K562 (cell line): ENCODE data around the gene SYNE1. TPM values are rescaled to one million over a fixed set of nuclear protein-coding genes. Genes with fewer than 3 reads are reported as not detected.

Source experiments
- BCOR ChIP-seq: fragments of 450-650 bp; IDR thresholded peaks from 2 replicates; pipeline ENCODE4 v1.6.1; 2016
- FOS ChIP-seq: IDR thresholded peaks from 3 replicates; pipeline ENCODE4 v1.6.1; 2011; ENCODE audit not compliant: insufficient read length; ENCODE audit errors: extremely low read depth
- GATAD2B ChIP-seq: fragments of 450-650 bp; IDR thresholded peaks from 2 replicates; pipeline ENCODE4 v1.6.1; 2017; ENCODE audit warnings: mild to moderate bottlenecking, borderline replicate concordance
- NCOA2 ChIP-seq, 2 experiments: fragments of 450-650 bp; IDR thresholded peaks; 2 replicates each; pipeline ENCODE4 v1.6.1; 2018; ENCODE audit warnings: mild to moderate bottlenecking in 2 of 2, moderate library complexity in 1 of 2; ENCODE audit not compliant: partially characterized antibody in 2 of 2
- PHF20 ChIP-seq: fragments of 450-650 bp; IDR thresholded peaks from 2 replicates; pipeline ENCODE4 v1.6.1; 2018; ENCODE audit not compliant: partially characterized antibody
- ZFX ChIP-seq: sonication (generic); formaldehyde crosslinking; IDR thresholded peaks from 2 replicates; pipeline ENCODE4 v1.8.0; 2022; ENCODE audit warnings: mild to moderate bottlenecking, missing genetic modification reagents, moderate library complexity
- polyA plus RNA-seq, 8 experiments: library from polyadenylated mRNA; depleted of rRNA in 4 of 8; stranded (reverse) in 5 of 8; unstranded in 3 of 8; fragments of >200 nt; fragmentation: Nextera tagmentation in 2 of 8; fragmentation: Illumina TruSeq in 1 of 8; extraction: Ambion mirVana in 2 of 8; extraction: Trizol in 1 of 8; gene quantifications; 2 replicates each; pipeline versions ENCODE4 v1.2.1 to v1.2.3, GENCODE V29; 2011 to 2014; ENCODE audit warnings: inconsistent platforms in 1 of 8, missing spikeins in 1 of 8
- total RNA-seq, 7 experiments: library from RNA; depleted of rRNA in 6 of 7; stranded (reverse); fragments of >200 nt in 6 of 7; fragmentation: Illumina TruSeq in 2 of 7; extraction: Trizol in 2 of 7; gene quantifications; 2 replicates each; pipeline versions ENCODE4 v1.2.1 to v1.2.3, GENCODE V29; 2011 to 2021; ENCODE audit warnings: low replicate concordance in 1 of 7
- TF ChIP-seq, protein P1 (sequence below): fragments of 150-350 bp; conservative IDR thresholded peaks from 2 replicates; pipeline ENCODE4 v1.6.1; 2014; ENCODE audit warnings: low read length
- TF ChIP-seq, protein P2 (sequence below): IDR thresholded peaks from 2 replicates; pipeline ENCODE4 v1.6.1; 2014; ENCODE audit warnings: antibody characterized with exemption
- TF ChIP-seq, protein P3 (sequence below): fragments of 250-450 bp; sonication (Bioruptor Pico); IDR thresholded peaks from 2 replicates; pipeline ENCODE4 v1.9.0; 2021; ENCODE audit warnings: mild to moderate bottlenecking, inconsistent platforms

SYNE1 gene
- total and polyA plus RNA-seq, 9 of the 15 experiments (the other 6 are each of a cell fraction or from before 2014, with no cell fraction given) = under 0.01 to 0.42 (median 0.08) TPM; not detected in 1

DNA sequence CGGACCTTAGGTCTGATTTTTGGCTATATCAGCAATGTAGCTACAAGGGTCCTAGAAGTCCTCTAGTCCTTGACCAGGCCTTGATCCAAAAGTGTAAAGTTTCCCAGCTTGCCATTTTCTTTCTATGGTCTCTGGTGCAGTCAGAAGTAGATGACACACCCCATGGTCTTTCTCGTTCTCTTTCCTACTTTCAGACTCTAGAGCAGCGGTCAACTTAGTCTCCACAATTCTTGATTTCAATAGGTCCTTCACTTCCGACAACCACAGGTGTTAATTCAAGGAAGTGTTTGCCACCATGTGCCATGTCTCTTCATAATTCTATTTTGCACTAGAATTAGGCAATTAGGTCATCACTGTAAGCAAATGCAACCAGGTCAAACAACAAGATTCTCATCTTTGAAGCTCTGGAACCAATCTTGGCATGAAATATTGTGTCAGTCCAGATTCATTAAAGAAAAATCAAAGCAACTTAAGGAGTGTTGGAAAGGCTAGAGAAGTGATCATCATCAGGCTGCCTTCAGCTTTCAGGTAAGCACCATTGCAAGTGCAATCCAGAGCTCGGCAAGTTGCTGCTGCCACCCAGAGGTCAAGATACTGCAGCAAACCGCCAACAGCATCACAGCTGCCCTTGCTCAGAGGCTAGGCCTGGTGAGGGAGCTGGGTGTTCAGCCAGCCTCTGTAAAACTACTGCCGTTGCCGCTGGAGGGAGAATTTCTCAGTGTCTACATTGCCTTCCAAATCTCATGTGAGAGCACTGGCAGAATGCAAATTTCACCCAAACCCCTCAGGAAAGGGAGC is 5.6 kb upstream of the SYNE1 start (continued):
- TF ChIP-seq, protein P1, sequence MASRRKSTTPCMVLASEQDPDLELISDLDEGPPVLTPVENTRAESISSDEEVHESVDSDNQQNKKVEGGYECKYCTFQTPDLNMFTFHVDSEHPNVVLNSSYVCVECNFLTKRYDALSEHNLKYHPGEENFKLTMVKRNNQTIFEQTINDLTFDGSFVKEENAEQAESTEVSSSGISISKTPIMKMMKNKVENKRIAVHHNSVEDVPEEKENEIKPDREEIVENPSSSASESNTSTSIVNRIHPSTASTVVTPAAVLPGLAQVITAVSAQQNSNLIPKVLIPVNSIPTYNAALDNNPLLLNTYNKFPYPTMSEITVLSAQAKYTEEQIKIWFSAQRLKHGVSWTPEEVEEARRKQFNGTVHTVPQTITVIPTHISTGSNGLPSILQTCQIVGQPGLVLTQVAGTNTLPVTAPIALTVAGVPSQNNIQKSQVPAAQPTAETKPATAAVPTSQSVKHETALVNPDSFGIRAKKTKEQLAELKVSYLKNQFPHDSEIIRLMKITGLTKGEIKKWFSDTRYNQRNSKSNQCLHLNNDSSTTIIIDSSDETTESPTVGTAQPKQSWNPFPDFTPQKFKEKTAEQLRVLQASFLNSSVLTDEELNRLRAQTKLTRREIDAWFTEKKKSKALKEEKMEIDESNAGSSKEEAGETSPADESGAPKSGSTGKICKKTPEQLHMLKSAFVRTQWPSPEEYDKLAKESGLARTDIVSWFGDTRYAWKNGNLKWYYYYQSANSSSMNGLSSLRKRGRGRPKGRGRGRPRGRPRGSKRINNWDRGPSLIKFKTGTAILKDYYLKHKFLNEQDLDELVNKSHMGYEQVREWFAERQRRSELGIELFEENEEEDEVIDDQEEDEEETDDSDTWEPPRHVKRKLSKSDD = no peak
- TF ChIP-seq PHF20 (no peak), BCOR (no peak), GATAD2B (no peak), ZFX (CRISPR knock-in tag) (no peak), NCOA2 (IDR thresholded peaks at IDR 0.05; ENCODE audit: partially characterized antibody in 2 of 2) (no peak), FOS (no peak)
- TF ChIP-seq, protein P2, sequence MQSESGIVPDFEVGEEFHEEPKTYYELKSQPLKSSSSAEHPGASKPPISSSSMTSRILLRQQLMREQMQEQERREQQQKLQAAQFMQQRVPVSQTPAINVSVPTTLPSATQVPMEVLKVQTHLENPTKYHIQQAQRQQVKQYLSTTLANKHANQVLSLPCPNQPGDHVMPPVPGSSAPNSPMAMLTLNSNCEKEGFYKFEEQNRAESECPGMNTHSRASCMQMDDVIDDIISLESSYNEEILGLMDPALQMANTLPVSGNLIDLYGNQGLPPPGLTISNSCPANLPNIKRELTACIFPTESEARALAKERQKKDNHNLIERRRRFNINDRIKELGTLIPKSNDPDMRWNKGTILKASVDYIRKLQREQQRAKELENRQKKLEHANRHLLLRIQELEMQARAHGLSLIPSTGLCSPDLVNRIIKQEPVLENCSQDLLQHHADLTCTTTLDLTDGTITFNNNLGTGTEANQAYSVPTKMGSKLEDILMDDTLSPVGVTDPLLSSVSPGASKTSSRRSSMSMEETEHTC = no peak
- TF ChIP-seq, protein P3, sequence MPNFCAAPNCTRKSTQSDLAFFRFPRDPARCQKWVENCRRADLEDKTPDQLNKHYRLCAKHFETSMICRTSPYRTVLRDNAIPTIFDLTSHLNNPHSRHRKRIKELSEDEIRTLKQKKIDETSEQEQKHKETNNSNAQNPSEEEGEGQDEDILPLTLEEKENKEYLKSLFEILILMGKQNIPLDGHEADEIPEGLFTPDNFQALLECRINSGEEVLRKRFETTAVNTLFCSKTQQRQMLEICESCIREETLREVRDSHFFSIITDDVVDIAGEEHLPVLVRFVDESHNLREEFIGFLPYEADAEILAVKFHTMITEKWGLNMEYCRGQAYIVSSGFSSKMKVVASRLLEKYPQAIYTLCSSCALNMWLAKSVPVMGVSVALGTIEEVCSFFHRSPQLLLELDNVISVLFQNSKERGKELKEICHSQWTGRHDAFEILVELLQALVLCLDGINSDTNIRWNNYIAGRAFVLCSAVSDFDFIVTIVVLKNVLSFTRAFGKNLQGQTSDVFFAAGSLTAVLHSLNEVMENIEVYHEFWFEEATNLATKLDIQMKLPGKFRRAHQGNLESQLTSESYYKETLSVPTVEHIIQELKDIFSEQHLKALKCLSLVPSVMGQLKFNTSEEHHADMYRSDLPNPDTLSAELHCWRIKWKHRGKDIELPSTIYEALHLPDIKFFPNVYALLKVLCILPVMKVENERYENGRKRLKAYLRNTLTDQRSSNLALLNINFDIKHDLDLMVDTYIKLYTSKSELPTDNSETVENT = no peak
